Testis (tissue), 3 donors: ENCODE data around the gene SOBP. TPM values are rescaled to one million over a fixed set of nuclear protein-coding genes. Genes with fewer than 3 reads are reported as not detected.

Source experiments
- DNase-seq: peaks from one replicate; pipeline ENCODE4 v3.0.0-alpha.2; 2019
- H3K27ac ChIP-seq, 2 donors: fragments of 200-600 bp; sonication (generic); one replicate each; pipeline ENCODE4 v1.5.1; 2019
- H3K27me3 ChIP-seq: fragments of 200-600 bp; sonication (generic); one replicate; pipeline ENCODE4 v1.5.1; 2019
- H3K36me3 ChIP-seq: fragments of 200-600 bp; sonication (generic); one replicate; pipeline ENCODE4 v1.5.1; 2017; ENCODE audit warnings: low read depth; ENCODE audit errors: missing control alignments
- H3K4me1 ChIP-seq: fragments of 200-600 bp; sonication (generic); one replicate; pipeline ENCODE4 v1.5.1; 2019
- H3K4me3 ChIP-seq, 2 donors: fragments of 200-600 bp; sonication (generic); one replicate each; pipeline ENCODE4 v1.5.1; 2017 to 2019
- H3K9me3 ChIP-seq: fragments of 200-600 bp; sonication (generic); one replicate; pipeline ENCODE4 v1.5.1; 2017
- POLR2A ChIP-seq: fragments of 450-650 bp; IDR thresholded peaks from one replicate; pipeline ENCODE4 v1.6.1; 2017; ENCODE audit warnings: antibody characterized with exemption, mild to moderate bottlenecking, moderate library complexity
- WGBS, 2 donors: methylation state at CpG; one replicate each; pipeline ENCODE4 v1.1.5; 2018; 5-methylcytosine and 5-hydroxymethylcytosine counted together
- intact Hi-C: fragments of 100-400 bp; cut with DNase I; formaldehyde crosslinking; loops from one replicate; pipeline ENCODE4 v1.15.1; 2023; ENCODE audit warnings: low total_unique reads
- polyA plus RNA-seq: library from polyadenylated mRNA; stranded (reverse); fragments of 350-450 nt; fragmentation: Illumina TruSeq; extraction: RNeasy Lipid Tissue Mini Kit (QIAGEN cat#74804); gene quantifications from one replicate; pipeline ENCODE4 v1.2.3, GENCODE V29; 2014; ENCODE audit warnings: low read depth, low replicate concordance; ENCODE audit not compliant: insufficient read depth
- total RNA-seq, 2 donors: library from RNA; depleted of rRNA; stranded (reverse); fragments of >200 nt; gene quantifications; one replicate each; pipeline ENCODE4 v1.2.3, GENCODE V29; 2016
- TF ChIP-seq, protein P1 (sequence below), 3 experiments: fragments of 450-650 bp in 2 of 3; fragments of 200-600 bp in 1 of 3; sonication (generic) in 1 of 3; IDR thresholded peaks; one replicate each; pipeline ENCODE4 v1.5.1; 2016 to 2019; ENCODE audit warnings: antibody characterized with exemption in 3 of 3, mild to moderate bottlenecking in 2 of 3, moderate library complexity in 1 of 3

SOBP gene
- total and polyA plus RNA-seq, 3 donors from 2014 or later: 13.9 to 27.2 (median 17.2) TPM

DNA sequence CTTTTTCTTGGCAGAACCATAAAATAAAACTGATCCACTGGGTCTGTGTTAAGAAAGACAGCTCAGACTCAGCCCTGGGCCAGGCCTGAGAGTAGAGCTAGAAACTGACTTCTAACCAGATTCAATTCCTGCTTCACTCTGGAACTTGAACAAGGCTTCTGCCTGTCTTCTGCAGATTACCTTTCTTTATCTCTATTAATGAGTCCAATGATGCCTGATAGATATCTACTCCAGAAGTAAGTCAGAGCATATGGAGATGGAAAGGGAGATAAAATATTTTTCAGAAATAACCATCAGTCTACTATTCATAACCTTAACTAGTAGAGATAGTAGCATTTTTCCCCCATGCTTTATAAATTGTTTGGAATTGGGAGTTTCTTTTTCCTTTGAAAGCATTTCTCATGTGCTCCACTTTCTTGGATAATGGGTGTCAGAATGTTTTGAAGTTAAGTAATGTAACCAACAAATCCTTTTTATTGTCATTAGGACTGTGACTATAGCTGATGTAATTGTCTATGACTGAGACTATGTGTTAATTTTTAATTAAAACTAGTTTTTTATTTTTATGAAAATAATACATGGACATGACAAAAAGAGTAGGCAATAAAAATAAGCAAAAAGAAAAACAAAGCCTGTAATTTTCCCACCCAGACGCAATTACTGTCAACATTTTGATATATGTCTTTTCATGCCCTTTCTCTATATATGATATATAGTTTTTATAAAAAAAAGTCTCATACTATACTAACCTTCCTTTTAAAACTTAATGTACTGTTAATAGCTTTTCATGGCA, 7.2 kb downstream of the SOBP start:
- Histone ChIP-seq H3K4me1 (peaks cover 42% of the 10 kb centered on the region), H3K36me3 (no peaks in the 10 kb centered on the region), H3K27ac (peak overlapping the region in 1 of 2 donors; percentile 1), H3K9me3 (no peaks in the 10 kb centered on the region), H3K4me3 (no peak overlapping the region), H3K27me3 (no peaks in the 10 kb centered on the region)
- DNase-seq: no peak
- TF ChIP-seq, protein P1, sequence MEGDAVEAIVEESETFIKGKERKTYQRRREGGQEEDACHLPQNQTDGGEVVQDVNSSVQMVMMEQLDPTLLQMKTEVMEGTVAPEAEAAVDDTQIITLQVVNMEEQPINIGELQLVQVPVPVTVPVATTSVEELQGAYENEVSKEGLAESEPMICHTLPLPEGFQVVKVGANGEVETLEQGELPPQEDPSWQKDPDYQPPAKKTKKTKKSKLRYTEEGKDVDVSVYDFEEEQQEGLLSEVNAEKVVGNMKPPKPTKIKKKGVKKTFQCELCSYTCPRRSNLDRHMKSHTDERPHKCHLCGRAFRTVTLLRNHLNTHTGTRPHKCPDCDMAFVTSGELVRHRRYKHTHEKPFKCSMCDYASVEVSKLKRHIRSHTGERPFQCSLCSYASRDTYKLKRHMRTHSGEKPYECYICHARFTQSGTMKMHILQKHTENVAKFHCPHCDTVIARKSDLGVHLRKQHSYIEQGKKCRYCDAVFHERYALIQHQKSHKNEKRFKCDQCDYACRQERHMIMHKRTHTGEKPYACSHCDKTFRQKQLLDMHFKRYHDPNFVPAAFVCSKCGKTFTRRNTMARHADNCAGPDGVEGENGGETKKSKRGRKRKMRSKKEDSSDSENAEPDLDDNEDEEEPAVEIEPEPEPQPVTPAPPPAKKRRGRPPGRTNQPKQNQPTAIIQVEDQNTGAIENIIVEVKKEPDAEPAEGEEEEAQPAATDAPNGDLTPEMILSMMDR (IDR thresholded peaks at IDR 0.05): no peak
- TF ChIP-seq POLR2A: no peak
- 91 to 97% methylated on average over 1 of the region's 1 CpG for WGBS, 2 donors
- intact Hi-C loops: no loop called here

DNA sequence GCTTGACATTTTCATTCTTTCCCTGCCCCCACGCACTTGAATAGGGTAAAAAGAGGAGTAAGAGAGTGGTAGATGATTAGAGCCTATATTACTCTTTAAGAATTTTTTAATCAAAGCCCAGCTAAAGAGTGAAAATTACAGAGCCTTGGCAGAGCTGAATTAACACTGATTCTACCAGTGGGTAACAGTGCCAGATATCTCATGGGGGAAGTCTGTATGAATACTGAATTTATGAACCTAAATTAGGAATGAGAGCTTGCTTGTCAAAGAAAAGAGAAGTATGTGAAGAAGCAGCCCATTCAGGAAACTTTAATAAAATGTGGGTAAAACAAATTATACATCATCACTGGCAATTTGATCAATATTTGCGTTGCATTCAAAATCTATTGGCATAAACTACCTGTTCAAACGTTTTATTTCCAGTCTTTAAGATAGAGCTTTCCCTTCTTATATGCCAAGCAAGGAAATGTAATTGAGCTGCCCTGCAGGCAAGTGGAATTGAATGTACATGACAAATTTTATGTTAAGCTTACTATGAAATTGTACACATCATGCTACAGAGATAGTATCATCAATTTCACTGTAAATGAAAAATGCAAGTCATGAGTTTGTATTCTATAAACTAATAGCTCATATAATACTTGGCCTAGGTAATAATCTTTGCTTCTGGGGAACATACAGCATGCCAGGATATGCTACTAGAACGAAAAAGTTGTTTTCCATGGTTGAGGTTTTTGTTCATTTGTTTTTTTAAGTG, 14.5 kb downstream of the SOBP start:
- intact Hi-C loops: no loop called here
- H3K4me3 ChIP-seq: no peak overlapping the region
- WGBS, 2 donors: 76 to 82% methylated on average over 4 of the region's 4 CpGs

DNA sequence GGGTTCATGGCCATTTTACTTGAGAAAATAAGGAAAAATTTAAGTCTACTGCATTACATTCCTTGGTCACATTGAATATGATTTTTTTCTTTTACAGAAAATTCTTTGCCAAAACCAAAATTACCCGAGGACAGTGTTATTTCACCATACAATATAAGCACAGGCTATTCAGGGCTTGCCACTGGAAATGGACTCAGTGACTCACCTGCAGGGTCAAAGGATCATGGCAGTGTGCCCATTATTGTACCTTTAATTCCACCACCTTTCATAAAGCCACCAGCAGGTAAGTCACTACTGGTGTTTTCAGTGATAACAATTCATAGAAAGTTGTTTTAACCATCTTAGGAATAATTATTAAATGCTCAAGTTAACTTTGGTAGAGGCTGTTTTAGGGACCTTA, 16.2 kb downstream of the SOBP start:
- no peak for TF ChIP-seq POLR2A
- TF ChIP-seq, protein P1 (IDR thresholded peaks at IDR 0.05): no peak
- intact Hi-C loops: no loop called here
- DNase-seq: no peak
- H3K9me3 ChIP-seq: no peaks in the 10 kb centered on the region
- no peaks in the 10 kb centered on the region for H3K27me3 ChIP-seq
- 80 to 82% methylated on average over 1 of the region's 1 CpG for WGBS, 2 donors
- H3K4me3 ChIP-seq: no peak overlapping the region
- no peaks in the 10 kb centered on the region for H3K36me3 ChIP-seq
- no peak overlapping the region for H3K27ac ChIP-seq
- H3K4me1 ChIP-seq: peaks cover 6% of the 10 kb centered on the region

More for the DNA sequence above, 14.5 kb downstream of the SOBP start:
- Histone ChIP-seq H3K36me3 (no peaks in the 10 kb centered on the region), H3K4me1 (peaks cover 2% of the 10 kb centered on the region), H3K9me3 (no peaks in the 10 kb centered on the region), H3K27me3 (no peaks in the 10 kb centered on the region), H3K27ac (no peak overlapping the region)
- TF ChIP-seq, protein P1 (IDR thresholded peaks at IDR 0.05): no peak
- TF ChIP-seq POLR2A: no peak
- DNase-seq: no peak

DNA sequence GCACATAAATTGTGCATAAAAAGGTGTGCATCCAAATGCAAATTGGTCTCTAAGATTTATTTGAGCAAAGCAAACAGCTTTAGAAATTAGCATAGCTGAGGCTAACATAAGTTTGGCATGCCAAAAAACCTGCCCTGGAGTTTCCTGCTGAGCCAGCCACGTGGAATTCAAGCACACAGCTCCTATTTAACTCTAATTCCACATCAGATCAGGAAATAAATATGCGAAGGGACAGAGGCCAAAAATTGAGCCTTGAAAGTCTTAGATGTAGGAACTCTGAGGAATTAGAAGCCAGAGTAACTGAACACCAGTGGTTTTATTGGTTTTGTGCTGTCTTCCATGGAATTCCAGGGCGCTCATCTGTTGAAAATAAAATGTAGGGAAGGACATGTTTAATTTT, 19.6 kb downstream of the SOBP start:
- Histone ChIP-seq H3K9me3 (no peaks in the 10 kb centered on the region), H3K36me3 (no peaks in the 10 kb centered on the region), H3K27me3 (no peaks in the 10 kb centered on the region), H3K4me1 (peaks cover 8% of the 10 kb centered on the region), H3K4me3 (no peak overlapping the region), H3K27ac (peak overlapping the region in 1 of 2 donors; percentile 23)
- DNase-seq: peak; percentile 26
- no peak for TF ChIP-seq POLR2A
- TF ChIP-seq, protein P1 (IDR thresholded peaks at IDR 0.05): no peak
- intact Hi-C loops: no loop called here
- 30 to 32% methylated on average over 3 of the region's 3 CpGs for WGBS, 2 donors
